CD4-positive, alpha-beta T cell treated with Interleukin-17A for 4 hours (primary cell): ENCODE results near the gene ZDHHC14.

Experiments used
- DNase-seq: peaks from one replicate; pipeline ENCODE4 v3.0.0-alpha.2; 2020; ENCODE audit warnings: mixed read lengths

Gene ZDHHC14

DNA sequence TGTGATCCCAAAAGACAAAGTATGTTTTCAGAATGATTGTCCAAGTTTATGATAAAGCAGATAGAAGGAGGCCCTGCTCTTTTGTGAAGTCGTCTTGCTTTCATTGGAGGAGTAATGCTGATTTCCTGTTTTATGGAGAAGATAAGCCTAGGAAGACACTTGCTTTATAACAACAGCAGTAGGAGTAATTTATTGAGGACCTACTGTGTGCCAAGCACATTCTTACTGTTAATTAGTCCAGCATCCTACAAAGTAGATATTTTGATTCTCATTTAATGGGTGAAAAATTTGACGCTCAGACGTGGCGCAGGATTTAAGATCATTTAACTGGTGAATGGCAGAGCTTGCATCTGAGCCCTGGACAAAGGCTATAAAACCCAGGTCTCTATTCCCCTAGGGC is 87.6 kb downstream of the ZDHHC14 start:
- no peak for DNase-seq

GRCh38 chr6:157469378-157469777 is 88.4 kb downstream of the ZDHHC14 start:
- no peak for DNase-seq

DNA sequence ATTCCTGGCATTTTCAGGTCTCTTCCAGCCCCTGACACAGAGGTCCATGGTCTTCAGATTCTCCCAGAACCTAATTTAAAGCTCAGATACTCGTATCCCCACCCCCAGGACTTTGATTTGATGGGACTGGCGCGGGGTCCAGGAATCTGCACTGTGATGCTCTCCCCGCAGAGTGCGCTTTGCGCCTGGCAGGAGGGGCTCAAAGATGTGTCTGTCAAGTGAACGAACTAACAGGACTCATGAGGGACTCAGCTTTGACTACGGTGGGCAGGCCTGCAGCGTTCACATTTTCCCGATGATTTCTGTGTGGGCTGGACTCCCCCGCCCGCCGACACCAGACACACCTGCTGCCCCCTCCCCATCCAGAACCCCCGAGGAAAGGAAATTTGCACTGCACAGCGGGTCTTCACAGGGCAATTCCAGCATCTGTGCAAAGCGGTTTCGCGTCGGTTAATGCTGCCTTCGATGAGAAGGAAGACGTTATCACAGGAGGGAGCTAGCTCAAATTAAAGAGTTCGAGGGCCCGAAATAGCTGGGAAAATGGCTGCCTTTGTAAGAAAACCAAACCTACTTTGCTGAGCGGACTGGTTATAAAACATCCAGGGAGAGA is 90.2 kb downstream of the ZDHHC14 start:
- no peak for DNase-seq

- no peak for DNase-seq
Observed at GRCh38 chr6:157471895-157472686, 91.1 kb downstream of the ZDHHC14 start.

DNA sequence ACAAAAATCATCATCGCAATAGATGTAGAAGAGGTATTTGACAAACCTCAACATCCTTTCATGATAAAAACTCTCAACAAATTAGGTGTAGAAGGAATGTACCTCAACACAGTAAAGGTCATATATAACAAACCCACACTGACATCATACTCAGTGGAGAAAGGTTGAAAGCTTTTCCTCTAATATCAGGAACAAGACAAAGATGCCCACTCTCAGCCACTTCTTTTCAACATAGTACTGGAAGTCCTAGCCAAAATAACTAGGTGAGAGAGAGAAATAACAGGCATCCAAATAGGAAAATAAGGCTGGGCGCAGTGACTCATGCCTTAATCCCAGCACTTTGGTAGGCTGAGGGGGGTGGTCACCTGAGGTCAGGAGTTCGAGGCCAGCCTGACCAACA is 95.8 kb downstream of the ZDHHC14 start:
- no peak for DNase-seq

GRCh38 chr6:157478926-157479325 is 97.9 kb downstream of the ZDHHC14 start:
- DNase-seq = no peak

GRCh38 chr6:157479464-157480303 is 98.7 kb downstream of the ZDHHC14 start:
- DNase-seq = no peak

GRCh38 chr6:157481189-157481864 is 100.3 kb downstream of the ZDHHC14 start:
- DNase-seq = no peak

DNA sequence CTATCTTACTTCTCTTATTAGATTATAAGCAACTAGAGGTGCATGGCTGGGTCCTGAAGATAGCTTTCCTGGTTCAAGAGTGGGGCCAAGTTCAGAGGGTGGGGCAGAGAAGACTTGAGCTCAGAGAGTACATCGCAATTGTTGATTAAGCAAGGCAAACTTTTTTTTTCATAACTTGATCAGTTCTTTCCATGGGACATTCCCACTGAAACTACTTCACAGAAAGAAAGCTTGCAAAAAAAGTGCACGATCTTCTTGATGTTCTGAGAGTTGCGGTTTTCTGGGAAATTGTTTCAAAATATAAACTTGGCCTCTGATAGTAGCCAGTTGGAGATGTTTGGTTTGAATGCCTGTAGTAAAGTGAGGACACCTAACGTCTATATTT is 100.9 kb downstream of the ZDHHC14 start:
- DNase-seq = no peak

DNA sequence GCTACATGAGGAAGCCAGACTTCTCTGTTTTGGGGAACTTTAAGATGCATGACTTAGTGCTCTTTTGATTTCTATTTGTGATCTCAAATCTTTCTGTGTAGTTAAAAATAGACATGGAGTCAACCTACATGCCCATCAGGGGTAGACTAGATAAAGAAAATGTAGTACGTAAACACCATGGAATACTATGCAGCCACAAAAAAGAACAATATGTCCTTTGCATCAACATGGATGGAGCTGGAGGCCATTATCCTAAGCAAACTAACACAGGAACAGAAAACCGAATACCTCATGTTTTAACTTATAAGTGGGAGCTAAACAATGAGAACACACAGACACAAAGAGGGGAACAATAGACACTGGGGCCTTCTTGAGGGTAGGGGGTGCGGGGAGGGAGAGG is 102.8 kb downstream of the ZDHHC14 start:
- no peak for DNase-seq

DNA sequence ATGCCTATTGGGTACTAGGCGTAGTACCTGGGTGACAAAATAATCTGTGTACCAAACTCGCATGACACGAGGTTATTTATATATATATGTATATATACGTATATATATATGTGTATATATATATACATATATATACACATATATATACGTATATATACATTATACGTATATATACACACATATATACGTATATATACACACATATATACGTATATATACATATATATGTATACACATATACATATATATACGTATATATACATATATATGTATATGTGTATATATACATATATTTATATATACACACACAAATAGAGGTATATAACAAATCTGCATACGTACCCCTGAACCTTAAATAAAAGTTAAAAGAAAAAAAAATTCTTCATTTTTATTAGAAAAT is 103.2 kb downstream of the ZDHHC14 start:
- DNase-seq = no peak

GRCh38 chr6:157486572-157486971 is 105.6 kb downstream of the ZDHHC14 start:
- DNase-seq = peak; percentile 43

- DNase-seq = no peak
Observed at GRCh38 chr6:157487110-157487773, 106.3 kb downstream of the ZDHHC14 start.

DNA sequence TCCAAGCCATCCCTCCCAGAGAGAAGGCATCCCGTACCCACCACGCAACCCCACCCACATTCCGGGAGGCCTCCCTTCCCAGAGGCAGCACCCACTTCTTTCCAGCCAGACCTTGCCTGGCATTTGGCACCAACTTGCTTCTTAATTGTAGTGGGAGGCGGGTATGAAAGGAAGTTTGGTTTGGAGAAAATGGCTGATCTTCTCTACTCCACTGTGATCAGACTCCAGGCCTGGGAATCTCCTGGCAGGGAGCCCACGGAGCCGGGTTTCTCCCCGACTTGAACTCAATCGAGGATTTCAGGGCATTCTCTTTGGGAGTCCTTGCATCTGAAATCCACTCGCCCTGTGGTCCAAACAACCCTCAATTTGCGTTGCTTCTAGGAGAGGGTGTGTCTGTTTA is 107.1 kb downstream of the ZDHHC14 start:
- no peak for DNase-seq

DNA sequence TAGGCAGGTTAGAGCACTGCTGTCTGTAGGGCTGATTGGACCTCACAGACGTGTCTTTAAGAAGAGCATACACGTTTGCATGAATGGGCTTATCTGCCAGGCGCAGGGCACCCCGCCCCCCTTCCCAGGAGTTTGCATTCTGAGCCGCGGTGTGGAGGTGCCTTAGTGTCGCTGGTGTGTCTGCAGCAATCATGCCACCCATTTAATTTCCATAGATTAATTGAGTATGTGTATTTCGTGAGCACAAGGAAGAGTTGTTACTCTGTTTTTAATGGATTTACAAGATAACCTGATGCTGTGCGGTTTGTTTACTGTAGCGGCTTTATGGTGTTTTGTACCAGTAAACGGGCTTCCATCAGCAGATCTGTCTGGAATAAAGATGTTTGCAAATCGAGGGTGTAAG is 107.7 kb downstream of the ZDHHC14 start:
- DNase-seq = no peak

DNA sequence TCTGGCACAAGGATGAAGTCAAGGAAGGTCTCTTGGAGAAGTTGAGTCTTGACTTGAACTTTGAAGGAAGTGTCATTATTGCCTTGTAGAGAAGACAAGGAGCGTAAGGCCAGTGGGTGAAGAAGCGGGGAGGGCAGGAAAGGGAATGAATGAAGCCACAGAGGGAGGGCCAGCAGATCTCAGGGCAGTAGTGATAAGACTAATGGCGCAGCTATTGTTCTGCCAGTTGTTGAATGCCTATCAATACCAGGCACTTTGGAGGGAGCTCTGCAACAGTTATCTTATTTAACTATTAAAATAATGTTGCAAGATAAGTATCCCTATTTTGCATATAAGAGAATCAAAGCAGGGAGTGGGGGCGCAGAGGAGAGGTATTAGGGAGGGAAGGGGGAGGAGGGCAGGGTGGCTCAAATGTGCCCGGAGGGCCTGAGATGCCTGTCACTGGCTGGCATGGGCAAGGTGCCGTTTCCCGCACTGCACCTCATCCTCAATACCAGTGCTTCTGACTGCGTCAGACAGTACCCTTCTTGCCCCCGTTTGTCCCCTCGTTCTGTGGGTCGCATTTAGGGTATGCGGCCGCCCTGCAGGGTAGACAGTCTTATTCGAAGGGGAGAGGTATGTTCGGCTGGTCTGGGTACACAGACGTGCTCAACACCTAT is 109.8 kb downstream of the ZDHHC14 start:
- no peak for DNase-seq

DNA sequence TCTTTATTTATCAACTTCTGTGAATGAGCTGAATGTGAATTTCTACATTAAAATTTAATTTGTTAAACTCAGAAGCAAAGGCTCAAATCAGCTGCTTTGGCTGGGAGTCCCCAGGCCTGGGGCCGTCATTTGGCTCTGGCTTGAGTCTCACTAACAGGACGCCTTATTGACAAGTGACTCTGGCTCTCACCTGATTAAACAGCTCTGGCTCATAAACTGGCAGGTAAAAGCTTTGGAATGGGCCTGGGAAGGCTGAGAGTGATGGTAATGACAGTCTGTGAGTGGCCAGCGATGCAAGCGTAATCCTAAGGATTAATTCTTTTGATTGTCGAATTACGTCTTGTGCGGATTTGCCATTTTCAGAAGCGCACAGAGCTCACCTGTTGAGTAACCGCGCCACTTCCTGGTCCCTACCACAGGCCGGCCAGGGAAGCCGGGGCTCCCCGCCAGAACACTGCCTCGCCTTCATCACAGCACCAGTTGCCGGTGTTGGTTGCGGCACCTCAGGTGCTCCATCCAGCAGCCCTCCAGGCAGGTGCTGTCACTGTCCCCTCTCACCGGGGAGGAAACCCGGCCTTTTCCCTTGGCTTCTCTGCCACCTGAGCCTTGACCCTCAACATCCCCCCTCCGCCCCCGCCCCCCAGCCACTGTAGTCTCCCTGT is 110.7 kb downstream of the ZDHHC14 start:
- DNase-seq = no peak

GRCh38 chr6:157492249-157492648 is 111.3 kb downstream of the ZDHHC14 start:
- DNase-seq = no peak

GRCh38 chr6:157492741-157493140 is 111.8 kb downstream of the ZDHHC14 start:
- DNase-seq = no peak

- no peak for DNase-seq
Observed at GRCh38 chr6:157493173-157493572, 112.2 kb downstream of the ZDHHC14 start.

DNA sequence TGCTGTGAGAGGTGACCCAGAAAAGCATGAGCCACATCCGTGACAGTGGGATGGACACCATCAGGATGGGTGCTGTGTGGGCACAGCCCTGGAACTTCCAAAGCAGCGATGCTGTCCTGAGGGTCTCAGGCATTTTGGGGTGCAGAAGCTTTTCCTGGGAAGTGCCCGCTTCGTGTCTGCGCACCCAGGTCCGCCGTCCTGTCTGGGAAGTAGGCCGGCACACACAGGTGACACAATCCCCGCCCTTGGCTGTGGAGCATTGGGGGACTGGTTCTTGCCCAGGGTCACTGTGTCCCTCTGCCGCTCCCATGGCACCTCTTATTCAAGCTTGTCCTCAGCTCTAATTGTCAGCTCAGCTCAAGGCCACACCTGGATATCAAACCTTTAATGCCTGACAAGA is 112.6 kb downstream of the ZDHHC14 start:
- no peak for DNase-seq
